HT1080 (cell line): ENCODE measurements around the gene SLC30A3. TPM values are rescaled to one million over a fixed set of nuclear protein-coding genes. Genes with fewer than 3 reads are reported as not detected.
"Not testable (repeated sequence)": the region's sequence is repeated elsewhere in the genome, so short reads cannot be mapped to it uniquely, and the experiment has no call there.

Source experiments
- DNase-seq: peaks from one replicate; pipeline ENCODE4 v3.0.0-alpha.2; 2015; ENCODE audit warnings: low read depth
- total RNA-seq: library from RNA; depleted of rRNA; stranded (reverse); fragments of >200 nt; shearing (Covaris generic); gene quantifications from 2 replicates; pipeline ENCODE4 v1.2.3, GENCODE V29; 2014

SLC30A3 gene
- total RNA-seq, 1 experiment from 2014 or later, result 13.5 TPM

- no peak for DNase-seq
Observed at GRCh38 chr2:27285481-27285880, 22.6 kb upstream of the SLC30A3 start.

DNA sequence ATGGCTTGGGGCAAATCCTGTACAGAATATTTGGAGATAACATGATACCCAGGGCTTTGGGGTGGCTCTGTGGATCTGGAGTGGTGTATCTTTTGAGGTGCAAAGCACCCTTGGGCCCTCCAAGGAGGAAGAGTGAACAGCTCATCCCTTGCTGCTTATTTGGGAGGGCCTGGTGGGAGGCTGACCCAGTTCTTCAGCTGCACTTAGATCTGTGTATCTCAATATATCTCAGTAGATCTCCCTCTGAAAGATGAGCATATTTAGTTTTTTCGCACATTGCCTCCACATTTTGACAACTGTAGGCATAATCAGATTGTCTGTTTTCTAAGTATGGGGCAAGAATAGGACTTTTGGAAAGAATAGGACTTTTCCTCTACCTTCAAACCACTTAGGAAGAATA is 22.1 kb upstream of the SLC30A3 start:
- DNase-seq, result no peak

DNA sequence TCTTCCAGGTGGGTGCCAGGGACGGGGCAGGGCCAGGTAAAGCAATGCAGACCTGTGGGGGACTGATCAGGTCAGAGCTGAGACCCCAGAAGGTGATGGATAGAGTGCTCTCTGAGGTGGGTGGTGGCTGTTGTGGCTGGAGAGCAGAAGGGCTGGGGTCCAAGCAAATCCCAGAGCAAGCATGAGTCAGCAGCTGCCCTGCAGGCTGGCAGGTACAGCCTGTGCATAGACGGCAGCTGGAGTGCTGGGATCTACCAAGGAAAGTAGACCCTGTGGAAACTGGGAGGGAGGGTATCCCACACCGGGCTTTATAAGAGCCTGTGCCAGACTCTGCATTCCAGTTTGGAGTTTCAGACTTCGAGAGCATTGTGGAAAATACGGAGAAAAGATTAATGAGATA is 20.0 kb upstream of the SLC30A3 start:
- no peak for DNase-seq

- no peak for DNase-seq
Observed at GRCh38 chr2:27281855-27282559, 19.2 kb upstream of the SLC30A3 start, which contains the start of gene TRIM54. TRIM54 (plus strand) TSS chr2:27282429; CDS start chr2:27282732, 303 bp downstream.

GRCh38 chr2:27281442-27281841 is 18.6 kb upstream of the SLC30A3 start:
- DNase-seq, result no peak

- DNase-seq, result no peak
Observed at GRCh38 chr2:27280826-27281225, 18.0 kb upstream of the SLC30A3 start.

- DNase-seq, result no peak
Observed at GRCh38 chr2:27278010-27278409, 15.2 kb upstream of the SLC30A3 start.

GRCh38 chr2:27275211-27276150 is 12.6 kb upstream of the SLC30A3 start, which contains the start of gene DNAJC5G:
DNAJC5G (plus strand) TSS chr2:27275433; CDS start chr2:27276729, 1,296 bp downstream.
- DNase-seq, result no peak

GRCh38 chr2:27272537-27273522 is 10.0 kb upstream of the SLC30A3 start:
- peak; percentile 33 for DNase-seq

- no peak for DNase-seq
Observed at GRCh38 chr2:27271631-27272340, 8.9 kb upstream of the SLC30A3 start.

DNA sequence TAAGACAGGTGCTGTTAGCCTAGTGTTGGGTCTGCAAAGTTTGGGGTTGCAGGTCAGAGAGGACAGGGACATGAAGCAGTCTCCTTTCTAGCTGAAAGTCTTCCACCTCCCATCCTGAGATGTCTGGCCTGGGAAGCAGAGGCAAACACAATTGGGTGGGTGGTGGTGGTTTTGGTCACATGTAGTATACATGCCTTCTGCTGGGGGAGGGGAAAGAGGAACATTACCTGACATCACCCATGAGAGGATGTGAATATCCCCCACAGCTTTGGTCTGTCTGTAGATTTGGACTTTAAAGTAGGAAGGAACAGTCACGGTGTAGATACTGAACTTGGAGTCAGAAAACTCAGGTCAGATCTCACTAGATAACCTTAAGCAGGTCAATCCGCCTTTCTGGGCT is 7.8 kb upstream of the SLC30A3 start:
- no peak for DNase-seq

DNA sequence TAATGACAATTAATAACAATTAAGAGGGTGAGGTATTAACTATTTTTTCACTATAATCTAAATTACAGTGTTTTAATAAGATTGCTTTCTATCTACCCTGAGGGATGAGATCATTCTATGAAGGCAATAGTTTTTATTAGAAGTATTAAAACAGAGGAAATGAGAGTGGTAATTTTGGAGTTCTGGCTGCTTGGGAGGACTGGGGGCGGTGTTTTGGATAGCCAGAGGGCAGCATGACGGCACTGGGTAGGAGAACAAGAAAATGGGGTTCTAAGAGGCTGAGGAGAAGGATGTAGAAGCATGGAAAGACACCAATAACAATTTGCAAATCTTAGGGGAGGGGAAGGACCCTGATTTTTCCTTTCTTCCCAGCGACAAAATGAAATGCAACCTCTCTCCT is 7.3 kb upstream of the SLC30A3 start:
- DNase-seq, result no peak

DNA sequence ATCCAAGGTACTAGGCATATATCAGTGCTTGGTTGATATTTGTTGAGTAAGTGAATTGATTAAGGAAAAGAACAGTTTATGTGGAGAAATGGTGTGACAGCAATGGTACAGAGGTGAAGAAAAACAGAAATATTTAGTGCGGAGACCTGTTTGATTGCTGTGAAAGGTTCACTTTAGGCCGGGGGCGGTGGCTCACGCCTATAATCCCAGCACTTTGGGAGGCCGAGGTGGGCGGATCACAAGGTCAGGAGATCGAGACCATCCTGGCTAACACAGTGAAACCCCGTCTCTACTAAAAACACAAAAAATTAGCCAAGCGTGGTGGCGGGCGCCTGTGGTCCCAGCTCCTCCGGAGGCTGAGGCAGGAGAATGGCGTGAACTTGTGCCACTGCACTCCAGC is 5.4 kb upstream of the SLC30A3 start:
- not testable (repeated sequence) for DNase-seq

- no peak for DNase-seq
Observed at GRCh38 chr2:27265536-27265870, 2.7 kb upstream of the SLC30A3 start.

DNA sequence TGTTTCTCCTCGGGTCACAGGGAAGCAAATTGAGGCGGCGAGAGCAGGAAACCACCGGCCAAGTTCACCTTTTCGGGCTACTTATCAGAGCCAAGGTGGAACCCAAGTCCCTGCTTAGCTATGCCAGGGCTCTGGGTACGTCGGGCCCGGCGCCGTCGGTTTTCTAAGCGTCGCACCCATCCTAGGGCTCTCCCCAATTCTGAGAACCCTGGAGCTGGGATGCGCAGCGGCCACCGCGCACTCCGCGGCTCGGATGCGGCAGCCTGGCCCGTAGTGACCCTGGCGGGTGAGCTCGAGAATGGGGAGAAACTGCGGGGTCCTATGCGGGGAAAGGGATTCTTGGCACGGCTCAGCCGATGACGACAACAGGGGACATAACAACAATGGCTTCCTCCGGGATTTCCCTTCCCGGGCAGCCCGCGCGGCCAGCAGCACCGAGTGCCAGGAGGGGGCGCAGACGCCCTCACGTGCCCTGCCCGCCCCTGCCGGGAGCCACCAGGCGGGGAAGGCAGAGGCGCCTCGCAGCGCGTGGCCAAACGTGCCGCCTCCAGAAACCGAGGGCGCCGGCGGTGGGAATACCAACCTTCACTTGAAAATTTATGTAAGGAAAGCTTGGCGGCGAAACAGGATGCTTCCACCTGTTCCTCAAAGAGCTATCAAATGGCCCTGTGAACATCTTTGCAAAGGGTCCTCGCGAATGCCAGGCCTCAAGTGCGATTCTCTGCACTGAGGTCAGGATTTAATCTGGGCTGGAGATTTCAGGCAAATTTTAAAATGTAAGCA is 2.1 kb upstream of the SLC30A3 start:
- no peak for DNase-seq

- no peak for DNase-seq
Observed at GRCh38 chr2:27264253-27264752, 1.5 kb upstream of the SLC30A3 start.

- no peak for DNase-seq
Observed at GRCh38 chr2:27263287-27264252, 723 bp upstream of the SLC30A3 start.

DNA sequence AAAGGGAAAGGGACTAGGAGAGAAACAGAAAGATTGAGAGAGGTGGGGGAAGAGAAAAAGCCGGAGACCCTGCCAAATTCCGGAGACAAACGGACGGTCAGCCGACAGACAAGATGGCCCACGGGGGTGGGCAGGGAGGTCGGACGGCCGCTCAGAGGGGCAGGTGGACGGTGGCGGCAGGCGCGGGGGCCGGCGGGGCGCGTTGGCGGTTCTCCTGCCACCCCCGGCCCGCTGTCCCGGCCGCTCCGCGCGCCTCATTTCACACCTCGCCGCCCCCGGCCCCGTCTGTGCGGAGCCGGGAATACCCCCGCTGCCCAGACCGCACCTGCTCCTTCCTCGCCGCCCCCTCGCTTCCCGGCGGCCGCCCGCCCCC is 935 bp downstream of the SLC30A3 start:
- no peak for DNase-seq
